ENCODE results near the gene GUCD1. TPM values are rescaled to one million over a fixed set of nuclear protein-coding genes. Genes with fewer than 3 reads are reported as not detected.
"Not testable (repeated sequence)": the region's sequence is repeated elsewhere in the genome, so short reads cannot be mapped to it uniquely, and the experiment has no call there.

GUCD1 gene
- total and polyA plus RNA-seq, 10 of the 15 experiments (the other 5 are each of a cell fraction or from before 2014, with no cell fraction given): 56.0 to 177 (median 88.2) TPM

DNA sequence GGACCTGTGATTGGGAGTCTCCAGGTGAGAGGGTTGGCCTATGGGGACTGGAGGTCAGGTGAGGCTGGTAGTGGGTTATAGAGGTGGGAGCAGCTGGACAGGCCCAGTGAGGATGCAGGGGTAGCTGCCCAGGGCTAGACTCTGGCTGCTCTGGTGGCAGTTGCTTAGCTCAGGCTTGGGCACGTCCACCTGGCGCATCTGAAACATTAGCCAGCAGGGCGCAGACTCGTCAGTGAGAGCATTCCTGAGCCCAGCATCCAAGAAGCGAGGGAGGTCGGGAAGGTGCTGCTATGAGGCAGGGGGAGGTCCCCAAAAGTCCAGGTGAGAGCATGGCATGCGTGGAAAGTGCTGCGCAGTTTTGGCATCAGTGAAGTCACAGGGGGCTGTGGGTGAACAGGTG lies 44.6 kb upstream of the GUCD1 start:
- FAIRE-seq (no peak), ATAC-seq (no peak), DNase-seq (ENCODE audit: low read depth, low spot score) (no peak)
- POLR2A ChIA-PET: no interaction called here
- intact Hi-C loops (cut with micrococcal nuclease; ENCODE audit: unreplicated experiment): no loop called here
- no peaks in the 10 kb centered on the region for H3K9me3 ChIP-seq (replicated peaks; ENCODE audit: control insufficient read depth, insufficient read depth, low read length)
- RAD21 ChIA-PET (ENCODE audit: unreplicated experiment): no interaction called here
- no peaks in the 10 kb centered on the region for H3K36me3 ChIP-seq (ENCODE audit: control insufficient read depth in 2 of 2, insufficient read depth in 2 of 2, low read length in 1 of 2)
- SMC1A ChIA-PET (ENCODE audit: uncharacterized antibody, unreplicated experiment): no interaction called here
- WGBS (ENCODE audit: insufficient coverage, insufficient replicate concordance, low lambda C conversion rate, missing lambda C conversion rate): 57% methylated on average over 8 of the region's 8 CpGs
- no peak overlapping the region for H2AFZ ChIP-seq (ENCODE audit: control insufficient read depth, low read depth, low read length)
- H3K4me1 ChIP-seq (ENCODE audit: control insufficient read depth, insufficient read depth, low read length): peaks cover 3% of the 10 kb centered on the region; the same call in 1 of the 2 replicates
- H3K27me3 ChIP-seq (replicated peaks in 1 of 2; ENCODE audit: control insufficient read depth in 2 of 2, insufficient read depth in 2 of 2, low read length in 1 of 2): no peaks in the 10 kb centered on the region
- in situ Hi-C loops (cut with MboI): no loop called here
- no peak for TF ChIP-seq TARDBP (IDR thresholded peaks at IDR 0.05; ENCODE audit: borderline replicate concordance)
- no peak for TF ChIP-seq POLR2AphosphoS5 (IDR thresholded peaks at IDR 0.05; ENCODE audit: low read length)
- no peak overlapping the region for H3K9ac ChIP-seq (ENCODE audit: control insufficient read depth, insufficient read depth, low read length)
- no TSS peak for BruUV-seq (replicated peaks)
- H3K4me2 ChIP-seq (ENCODE audit: control insufficient read depth, insufficient read depth): no peak overlapping the region
- H4K20me1 ChIP-seq (ENCODE audit: control insufficient read depth, insufficient read depth): no peaks in the 10 kb centered on the region
- no peak overlapping the region for H3K4me3 ChIP-seq
- no peak overlapping the region for H3K27ac ChIP-seq (ENCODE audit: control insufficient read depth, insufficient read depth)
- H3K79me2 ChIP-seq (ENCODE audit: control insufficient read depth, insufficient read depth, low read length): no peaks in the 10 kb centered on the region
- CTCF ChIA-PET: interaction anchor here (0.6 to 1.6 kb wide), 2 partner anchors 9 to 559 kb away, joined by 3 read pairs; no protein-coding TSS in a partner anchor

DNA sequence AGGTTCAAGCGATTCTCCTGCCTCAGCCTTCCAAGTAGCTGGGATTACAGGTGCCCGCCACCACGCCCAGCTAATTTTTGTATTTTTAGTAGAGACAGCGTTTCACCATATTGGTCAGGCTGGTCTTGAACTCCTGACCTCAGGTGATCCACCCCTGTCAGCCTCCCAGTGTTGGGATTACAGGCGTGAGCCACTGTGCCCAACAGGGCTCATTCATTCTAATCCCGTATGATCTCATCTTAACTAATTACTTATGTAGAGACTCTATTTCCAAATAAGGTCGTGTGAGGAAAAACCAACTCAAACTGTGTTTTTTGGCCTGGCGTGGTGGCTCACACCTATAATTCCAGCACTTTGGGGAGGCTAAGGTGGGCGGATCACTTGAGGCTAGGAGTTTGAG lies 42.1 kb upstream of the GUCD1 start:
- BruUV-seq (replicated peaks); RAD21 ChIA-PET (ENCODE audit: unreplicated experiment); ATAC-seq; H3K4me3 ChIP-seq; H3K27me3 ChIP-seq (replicated peaks in 1 of 2; ENCODE audit: control insufficient read depth in 2 of 2, insufficient read depth in 2 of 2, low read length in 1 of 2); H2AFZ ChIP-seq (ENCODE audit: control insufficient read depth, low read depth, low read length); FAIRE-seq; H3K36me3 ChIP-seq (ENCODE audit: control insufficient read depth in 2 of 2, insufficient read depth in 2 of 2, low read length in 1 of 2); in situ Hi-C loops (cut with MboI); POLR2A ChIA-PET; H3K27ac ChIP-seq (ENCODE audit: control insufficient read depth, insufficient read depth); H3K9ac ChIP-seq (ENCODE audit: control insufficient read depth, insufficient read depth, low read length); SMC1A ChIA-PET (ENCODE audit: uncharacterized antibody, unreplicated experiment); H3K4me2 ChIP-seq (ENCODE audit: control insufficient read depth, insufficient read depth); H4K20me1 ChIP-seq (ENCODE audit: control insufficient read depth, insufficient read depth); DNase-seq (ENCODE audit: low read depth, low spot score); intact Hi-C loops (cut with micrococcal nuclease; ENCODE audit: unreplicated experiment); H3K9me3 ChIP-seq (replicated peaks; ENCODE audit: control insufficient read depth, insufficient read depth, low read length); H3K4me1 ChIP-seq (ENCODE audit: control insufficient read depth, insufficient read depth, low read length); H3K79me2 ChIP-seq (ENCODE audit: control insufficient read depth, insufficient read depth, low read length): not testable (repeated sequence)
- CTCF ChIA-PET: interaction anchor here (0.6 kb wide), 1 partner anchor 369 kb away, joined by 3 read pairs; no protein-coding TSS in a partner anchor
- 58% methylated on average over 9 of the region's 9 CpGs for WGBS (ENCODE audit: insufficient coverage, insufficient replicate concordance, low lambda C conversion rate, missing lambda C conversion rate)

All from GM12878 (cell line).